Fibroblast of lung (primary cell): Measurements from ENCODE around the gene ATAD3B. TPM values are rescaled to one million over a fixed set of nuclear protein-coding genes. Genes with fewer than 3 reads are reported as not detected.
A peak's percentile ranks its signal among the peaks of the same experiment; 100 is the strongest.

Experiments
- DNase-seq, 2 donors: peaks; one replicate each; pipeline versions ENCODE4 v3.0.0 to v3.0.0-alpha.2; 2010; ENCODE audit warnings: low read depth in 2 of 2
- H2AFZ ChIP-seq: 2 replicates; pipeline ENCODE4 v1.5.1; 2012; ENCODE audit warnings: low read length, control low read depth, inconsistent platforms
- H3K27ac ChIP-seq: 2 replicates; pipeline ENCODE4 v1.5.1; 2011; ENCODE audit warnings: low read length, control low read depth; ENCODE audit not compliant: insufficient read depth
- H3K27me3 ChIP-seq: 2 replicates; pipeline ENCODE4 v1.5.1; 2011; ENCODE audit warnings: mild to moderate bottlenecking, low read length; ENCODE audit not compliant: control insufficient read depth, insufficient read depth
- H3K36me3 ChIP-seq: 2 replicates; pipeline ENCODE4 v1.5.1; 2011; ENCODE audit warnings: low read length; ENCODE audit not compliant: control insufficient read depth, insufficient read depth
- H3K4me1 ChIP-seq: 2 replicates; pipeline ENCODE4 v1.5.1; 2011; ENCODE audit warnings: low read length; ENCODE audit not compliant: control insufficient read depth, insufficient read depth; ENCODE audit errors: extremely low read depth
- H3K4me2 ChIP-seq: 2 replicates; pipeline ENCODE4 v1.5.1; 2011; ENCODE audit warnings: low read length, control low read depth; ENCODE audit not compliant: insufficient read depth; ENCODE audit errors: extremely low read depth
- H3K4me3 ChIP-seq, 4 experiments: fragments of 200-600 bp in 1 of 4; sonication (generic) in 1 of 4; replicated peaks in 1 of 4; 2 replicates each; pipeline ENCODE4 v1.5.1; 2011 to 2016; ENCODE audit warnings: low read length in 4 of 4, low read depth in 3 of 4, mild to moderate bottlenecking in 3 of 4, control low read depth in 2 of 4, inconsistent platforms in 1 of 4, mixed read lengths in 1 of 4; ENCODE audit not compliant: insufficient read depth in 1 of 4; ENCODE audit errors: control extremely low read depth in 1 of 4
- H3K79me2 ChIP-seq: 2 replicates; pipeline ENCODE4 v1.5.1; 2012; ENCODE audit warnings: mild to moderate bottlenecking, low read length, inconsistent platforms; ENCODE audit not compliant: control insufficient read depth, insufficient read depth
- H3K9ac ChIP-seq: 2 replicates; pipeline ENCODE4 v1.5.1; 2011; ENCODE audit warnings: mild to moderate bottlenecking, low read length, control low read depth; ENCODE audit not compliant: insufficient read depth
- H3K9me3 ChIP-seq: 2 replicates; pipeline ENCODE4 v1.5.1; 2012; ENCODE audit warnings: low read depth, low read length; ENCODE audit not compliant: control insufficient read depth, insufficient read depth
- H4K20me1 ChIP-seq: 2 replicates; pipeline ENCODE4 v1.5.1; 2011; ENCODE audit warnings: low read length; ENCODE audit not compliant: control insufficient read depth, insufficient read depth; ENCODE audit errors: extremely low read depth
- CTCF ChIP-seq, 2 donors: IDR thresholded peaks in 1 of 2; conservative IDR thresholded peaks in 1 of 2; 1 replicate in 1 of 2; 2 replicates in 1 of 2; pipeline ENCODE4 v1.5.1; 2011 to 2012; ENCODE audit warnings: low read length in 2 of 2, control low read depth in 1 of 2, inconsistent platforms in 1 of 2, low read depth in 1 of 2, mild to moderate bottlenecking in 1 of 2
- EZH2 ChIP-seq: IDR thresholded peaks from 2 replicates; pipeline ENCODE4 v1.5.1; 2012; ENCODE audit warnings: low read length, control low read depth, mild to moderate bottlenecking; ENCODE audit errors: missing control alignments
- polyA plus RNA-seq, 2 donors: library from polyadenylated mRNA; depleted of rRNA in 1 of 2; stranded (reverse) in 1 of 2; unstranded in 1 of 2; fragments of >200 nt; gene quantifications; 2 replicates each; pipeline ENCODE4 v1.2.1, GENCODE V29; 2011 to 2012; ENCODE audit warnings: missing spikeins in 1 of 2
- total RNA-seq: library from RNA; depleted of rRNA; stranded (reverse); fragments of >200 nt; gene quantifications from 2 replicates; pipeline ENCODE4 v1.2.1, GENCODE V29; 2014

Gene ATAD3B
- total and polyA plus RNA-seq, 2 donors (not counting 1 experiment from before 2014, with no cell fraction given), result 7.0 to 15.0 TPM

GRCh38 chr1:1431845-1432273, 39.7 kb upstream of the ATAD3B start:
- H3K4me2 ChIP-seq, result no peak overlapping the region
- H3K36me3 ChIP-seq, result no peaks in the 10 kb centered on the region
- H3K27ac ChIP-seq, result no peak overlapping the region
- no peaks in the 10 kb centered on the region for H3K9me3 ChIP-seq
- peaks cover 29% of the 10 kb centered on the region for H3K4me1 ChIP-seq
- no peak overlapping the region for H3K9ac ChIP-seq
- H4K20me1 ChIP-seq, result no peaks in the 10 kb centered on the region
- H3K79me2 ChIP-seq, result no peaks in the 10 kb centered on the region
- no peak overlapping the region for H3K4me3 ChIP-seq
- DNase-seq, result peak in 1 of 2 donors; percentile 41
- no peak overlapping the region for H2AFZ ChIP-seq
- H3K27me3 ChIP-seq, result no peaks in the 10 kb centered on the region
- TF ChIP-seq EZH2 (no peak), CTCF (conservative IDR thresholded peaks at IDR 0.05 in 1 of 2, IDR thresholded peaks at IDR 0.05 in 1 of 2; ENCODE audit: low read depth in 1 of 2, low read length in 2 of 2) (no peak)

- H3K27ac ChIP-seq, result no peak overlapping the region
- no peak overlapping the region for H3K4me2 ChIP-seq
- peaks cover 29% of the 10 kb centered on the region for H3K4me1 ChIP-seq
- TF ChIP-seq CTCF (conservative IDR thresholded peaks at IDR 0.05 in 1 of 2, IDR thresholded peaks at IDR 0.05 in 1 of 2; ENCODE audit: low read depth in 1 of 2, low read length in 2 of 2) (no peak), EZH2 (no peak)
- no peak overlapping the region for H3K9ac ChIP-seq
- no peaks in the 10 kb centered on the region for H3K36me3 ChIP-seq
- H3K79me2 ChIP-seq, result no peaks in the 10 kb centered on the region
- H4K20me1 ChIP-seq, result no peaks in the 10 kb centered on the region
- no peak overlapping the region for H2AFZ ChIP-seq
- H3K27me3 ChIP-seq, result no peaks in the 10 kb centered on the region
- no peak for DNase-seq
- H3K9me3 ChIP-seq, result no peaks in the 10 kb centered on the region
- no peak overlapping the region for H3K4me3 ChIP-seq
Measured at GRCh38 chr1:1432274-1432950, 39.2 kb upstream of the ATAD3B start.

- Histone ChIP-seq H4K20me1 (no peaks in the 10 kb centered on the region), H3K4me1 (peaks cover 29% of the 10 kb centered on the region), H2AFZ (no peak overlapping the region), H3K9me3 (no peaks in the 10 kb centered on the region), H3K27ac (no peak overlapping the region), H3K9ac (no peak overlapping the region), H3K36me3 (no peaks in the 10 kb centered on the region), H3K79me2 (no peaks in the 10 kb centered on the region), H3K27me3 (no peaks in the 10 kb centered on the region), H3K4me3 (no peak overlapping the region), H3K4me2 (no peak overlapping the region)
- DNase-seq, result peak in 1 of 2 donors; percentile 16
- TF ChIP-seq EZH2, result no peak
- no peak for TF ChIP-seq CTCF (conservative IDR thresholded peaks at IDR 0.05 in 1 of 2, IDR thresholded peaks at IDR 0.05 in 1 of 2; ENCODE audit: low read depth in 1 of 2, low read length in 2 of 2)
Measured at GRCh38 chr1:1432951-1433803, 38.4 kb upstream of the ATAD3B start.
